GM19043 (cell line): ENCODE results near the gene CD300LG.
"Not testable (repeated sequence)": the region's sequence is repeated elsewhere in the genome, so short reads cannot be mapped to it uniquely, and the experiment has no call there.

Experiments used
- ATAC-seq: cut with Tn5 transposase; IDR thresholded peaks from one replicate; pipeline ENCODE4 v1.9.1; 2021; ENCODE audit warnings: low read depth; ENCODE audit not compliant: unreplicated experiment

Gene CD300LG

DNA sequence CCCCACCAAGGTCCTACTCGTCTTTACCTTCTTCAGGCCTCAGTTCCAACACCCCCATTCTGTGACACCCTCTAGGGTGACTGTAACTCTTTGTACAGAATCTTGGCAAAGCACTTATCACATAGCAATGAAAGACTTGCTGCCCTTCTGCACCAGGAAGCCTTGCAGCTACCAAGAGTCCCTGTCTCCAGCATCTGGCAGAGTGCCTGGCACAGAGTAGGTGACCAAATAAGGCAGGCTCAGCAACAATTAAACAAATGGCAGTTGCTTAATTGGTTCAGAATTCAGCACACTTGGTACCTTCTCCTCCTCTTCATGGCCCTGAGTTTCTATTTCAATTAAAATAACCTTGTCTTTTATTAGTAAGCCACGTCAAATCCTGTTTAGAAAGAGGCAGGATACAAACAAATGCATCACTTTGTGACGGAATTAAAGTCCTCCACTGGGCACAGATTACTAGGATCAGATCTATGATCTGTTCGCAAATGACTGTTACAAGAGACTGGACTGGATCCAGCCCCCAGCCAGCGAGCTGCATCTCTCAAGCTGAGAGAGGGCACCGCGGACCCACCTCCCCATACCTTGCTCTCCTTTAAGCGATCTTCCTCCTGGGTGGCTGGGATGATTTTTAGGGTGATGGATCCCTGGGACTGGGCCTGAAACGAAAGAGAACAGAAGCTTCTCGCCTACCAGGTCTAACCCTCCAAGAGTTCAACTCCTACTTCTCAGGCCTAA lies 23.5 kb upstream of the CD300LG start:
- ATAC-seq = no peak

DNA sequence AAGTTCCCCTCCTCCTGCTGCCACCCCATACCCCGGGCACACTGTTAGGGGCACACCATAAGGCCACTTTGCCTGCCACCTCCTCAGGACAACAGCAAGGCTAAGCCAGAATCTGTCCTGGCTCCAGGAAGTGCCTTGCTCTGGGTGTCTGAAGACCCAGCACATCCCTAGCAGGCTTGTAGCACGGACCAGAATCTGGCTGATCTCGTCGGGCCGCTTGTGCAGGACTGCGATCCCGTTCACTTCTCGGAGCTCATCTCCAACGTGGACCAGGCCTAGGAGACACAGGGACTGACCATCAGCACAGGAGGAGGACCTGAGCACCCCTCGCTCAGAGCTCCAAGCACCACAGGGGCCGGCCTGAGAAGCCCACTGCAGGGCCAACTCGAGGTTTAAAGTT lies 21.4 kb upstream of the CD300LG start:
- no peak for ATAC-seq

DNA sequence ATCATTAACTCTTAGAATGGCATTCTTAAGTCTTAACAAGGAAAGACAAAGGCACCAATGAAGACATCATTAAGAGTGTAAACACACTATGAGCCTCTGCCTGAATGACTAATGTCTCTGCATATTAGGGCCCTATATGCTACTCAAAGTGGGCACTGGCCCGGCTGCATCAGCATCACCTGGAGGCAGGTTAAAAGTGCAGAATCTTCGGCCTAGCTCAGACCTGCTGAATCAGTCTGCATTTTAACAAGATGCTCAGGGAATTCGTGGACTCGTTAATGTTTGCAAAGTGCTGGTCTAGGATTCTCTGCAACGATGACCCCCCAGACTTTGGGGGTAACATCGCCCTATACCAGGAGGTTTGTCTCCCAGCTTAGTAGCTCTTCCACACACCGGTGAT lies 20.8 kb upstream of the CD300LG start:
- ATAC-seq = no peak

- ATAC-seq = no peak
Observed at GRCh38 chr17:43827596-43827995, 19.4 kb upstream of the CD300LG start.

DNA sequence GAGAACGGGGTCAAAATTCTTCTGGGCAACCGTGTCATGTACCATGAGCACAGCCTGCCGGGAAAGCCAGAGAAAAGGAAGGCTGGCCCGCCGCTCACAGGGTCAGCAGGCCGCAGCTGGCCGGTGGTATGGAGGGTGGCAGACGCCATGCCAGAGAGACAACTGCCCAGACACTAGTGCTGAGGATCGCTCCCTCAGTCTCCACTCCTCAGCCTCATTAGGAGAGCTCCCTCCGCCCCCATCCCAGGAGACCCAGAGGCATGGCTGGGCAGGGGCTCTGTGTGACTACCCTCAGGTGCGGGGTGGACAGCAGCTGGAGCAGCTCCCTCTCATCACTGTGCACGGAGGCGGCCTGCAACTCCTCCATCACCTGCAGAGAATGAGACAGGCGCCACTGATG lies 17.2 kb upstream of the CD300LG start:
- no peak for ATAC-seq

DNA sequence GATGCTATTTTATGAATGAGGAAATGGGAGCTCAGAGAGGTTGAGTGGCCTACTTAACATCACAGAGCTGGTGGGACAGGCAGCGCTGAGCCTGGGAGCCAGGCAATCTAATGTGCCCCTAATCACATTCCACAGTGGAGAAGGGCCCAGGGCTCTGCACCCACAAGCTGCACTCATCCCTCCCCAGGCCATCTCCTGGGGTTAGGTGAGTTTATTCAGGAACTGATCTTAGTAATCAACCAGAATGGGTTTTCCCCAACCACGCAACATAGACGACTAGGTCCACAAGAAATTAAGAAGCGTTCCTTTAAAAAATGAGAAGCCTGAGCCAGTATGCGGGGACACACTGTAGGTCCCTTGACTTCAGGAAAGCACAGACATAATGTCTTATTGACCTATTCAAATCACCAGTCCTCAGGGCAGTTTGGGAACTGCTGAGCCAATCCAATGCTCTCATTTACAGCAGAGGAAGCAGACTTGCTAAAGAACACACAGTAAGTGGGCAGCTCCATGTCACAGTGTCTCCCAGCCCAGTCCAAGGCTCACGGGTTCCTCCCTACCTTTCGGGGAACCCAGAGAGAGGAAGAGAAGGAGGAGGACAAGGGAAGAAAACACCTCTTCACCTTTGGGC lies 16.4 kb upstream of the CD300LG start:
- no peak for ATAC-seq

DNA sequence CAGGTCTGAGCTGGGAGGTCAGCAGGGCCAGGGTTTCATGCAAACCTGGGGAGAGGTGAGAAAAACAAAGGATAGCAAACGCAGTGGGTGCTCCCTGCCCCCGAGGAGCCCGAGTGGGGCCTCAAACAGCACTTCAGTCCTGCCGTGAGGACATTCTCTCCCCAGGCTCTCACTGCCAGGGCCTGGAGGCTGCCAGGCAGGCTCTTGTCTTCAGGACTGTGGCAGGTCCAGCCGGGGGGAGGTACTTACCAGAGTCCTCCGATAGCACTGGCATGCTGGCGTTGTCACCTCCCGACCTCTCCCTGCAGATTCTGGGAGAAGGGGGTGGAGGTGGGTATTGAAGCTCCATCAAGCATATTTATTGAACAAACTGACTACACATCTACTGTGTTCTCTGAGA lies 15.3 kb upstream of the CD300LG start:
- ATAC-seq = no peak

DNA sequence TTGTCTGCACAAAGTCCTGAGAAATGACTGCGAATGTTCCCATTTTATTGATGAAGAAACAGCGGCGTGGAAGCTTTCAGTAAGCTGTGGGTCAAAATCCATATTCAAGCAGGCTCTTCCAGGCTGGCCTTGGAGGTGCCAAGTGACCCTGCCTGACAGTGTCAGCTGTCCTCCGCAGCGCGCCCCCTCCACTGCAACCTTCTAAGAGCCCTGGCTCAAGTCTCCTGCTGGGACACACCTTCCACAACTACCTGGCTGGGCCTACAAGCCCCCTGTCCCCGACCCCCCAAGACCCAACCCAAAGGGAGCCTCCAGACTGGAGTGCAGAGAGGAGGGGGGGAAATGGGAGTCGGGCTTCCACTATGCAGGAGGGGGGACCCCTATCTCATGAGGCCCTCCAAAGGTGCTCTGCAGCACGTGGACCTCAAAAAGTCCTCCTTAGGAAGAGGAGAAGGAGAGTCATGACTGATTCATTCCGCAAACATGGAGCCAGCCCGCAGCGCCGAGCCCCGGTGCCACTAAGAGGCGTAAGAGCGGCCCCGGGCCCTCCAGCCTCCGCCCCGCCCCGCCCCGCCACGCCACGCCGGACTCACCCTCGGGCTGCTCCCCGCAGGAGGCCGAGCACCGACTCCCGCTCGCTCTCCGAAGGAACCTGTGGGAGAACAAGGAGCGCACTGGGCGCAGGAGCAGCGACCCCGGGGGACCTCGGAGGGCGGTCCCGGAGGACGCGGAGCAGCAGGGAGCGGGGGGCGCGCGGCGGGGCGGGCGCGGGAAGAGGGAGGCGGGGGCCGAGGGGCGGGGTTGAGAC lies 14.6 kb upstream of the CD300LG start:
- no peak for ATAC-seq

DNA sequence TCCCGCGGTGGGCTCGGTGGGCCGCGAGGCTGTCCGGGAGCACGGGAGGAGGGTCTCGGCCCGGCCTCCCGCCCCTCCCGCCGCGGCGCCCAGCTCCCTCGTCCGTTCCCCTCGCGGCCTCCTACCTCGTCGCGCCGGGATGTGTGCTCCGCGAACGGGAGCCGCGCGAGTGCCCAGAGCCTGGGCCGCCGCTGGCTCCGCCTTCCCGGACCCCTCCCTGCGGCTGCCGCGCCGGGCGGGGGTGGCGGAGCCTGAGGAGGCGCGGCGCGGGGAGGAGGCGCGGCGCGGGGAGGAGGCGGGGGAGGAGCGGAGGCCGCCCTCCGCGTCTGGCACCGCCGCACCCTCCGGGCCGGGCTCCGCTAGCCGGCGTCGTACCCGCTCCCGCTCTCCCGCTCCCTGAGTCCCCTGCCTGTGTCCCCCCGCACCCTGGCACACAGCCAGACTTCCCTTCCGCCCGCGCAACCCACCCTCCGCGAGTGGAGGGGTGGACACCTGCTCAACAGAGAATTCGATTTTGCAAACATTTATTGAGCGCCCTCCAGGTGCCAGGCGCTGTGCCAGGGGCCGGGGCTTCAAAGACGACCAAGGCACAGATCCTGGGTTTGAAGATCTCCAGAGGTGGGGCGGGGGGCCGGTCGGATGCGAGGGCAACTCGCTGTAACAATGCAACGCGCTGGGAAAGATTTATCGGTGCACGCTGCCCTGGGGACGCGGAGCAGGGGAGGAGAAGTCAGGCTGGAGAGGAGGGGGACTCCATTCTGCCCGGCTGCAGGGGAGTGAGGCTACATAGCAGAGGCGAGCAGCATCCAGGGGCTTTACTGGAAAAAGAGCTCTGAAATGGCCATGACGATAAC lies 13.8 kb upstream of the CD300LG start, which contains the start of gene MPP3:
Gene MPP3, minus strand, starts transcription at position 171 of the 854 bp plus-strand sequence. CDS start 1,240 bp downstream, outside the sequence.
- ATAC-seq = no peak

GRCh38 chr17:43834106-43834505 lies 12.9 kb upstream of the CD300LG start:
- no peak for ATAC-seq

DNA sequence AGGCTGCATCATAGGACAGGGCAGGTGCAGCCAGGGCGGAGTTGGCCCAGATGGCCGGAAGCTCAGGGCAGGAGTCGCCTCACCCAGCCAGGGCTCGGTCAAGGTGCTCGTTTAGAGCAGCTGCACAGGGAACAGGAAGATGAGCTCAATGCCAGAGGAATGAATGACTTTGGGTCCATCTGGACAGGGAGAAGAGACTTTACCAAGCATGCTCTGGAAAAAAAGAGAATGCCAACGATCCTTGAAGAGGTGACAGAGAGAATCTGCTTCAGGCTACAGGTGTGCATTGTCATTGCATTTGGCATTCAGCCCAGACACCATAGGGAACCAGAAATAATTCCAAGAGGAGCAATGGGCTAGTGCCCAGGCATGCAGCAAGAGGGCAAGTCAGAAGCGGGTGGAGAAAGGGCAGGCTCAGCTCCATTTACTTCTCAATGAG lies 7.3 kb upstream of the CD300LG start:
- no peak for ATAC-seq

DNA sequence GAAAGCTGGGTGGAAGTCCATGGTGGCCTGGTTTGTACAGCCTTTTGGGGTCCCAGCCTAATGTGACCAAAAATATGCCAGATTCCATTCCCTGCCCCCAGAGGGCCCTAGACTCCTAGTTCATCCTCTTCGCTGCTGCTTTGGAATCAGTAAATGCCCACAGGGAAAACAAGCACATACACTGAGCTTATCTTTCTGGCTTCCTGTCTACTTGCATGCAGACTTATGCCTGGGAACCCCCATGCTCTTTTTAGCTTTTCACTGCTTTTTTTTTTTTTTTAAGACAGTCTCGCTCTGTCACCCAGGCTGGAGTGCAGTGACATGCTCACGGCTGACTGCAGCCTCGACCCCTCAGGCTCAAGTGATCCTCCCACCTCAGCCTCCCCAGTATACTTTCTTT lies 6.2 kb upstream of the CD300LG start:
- ATAC-seq = no peak

DNA sequence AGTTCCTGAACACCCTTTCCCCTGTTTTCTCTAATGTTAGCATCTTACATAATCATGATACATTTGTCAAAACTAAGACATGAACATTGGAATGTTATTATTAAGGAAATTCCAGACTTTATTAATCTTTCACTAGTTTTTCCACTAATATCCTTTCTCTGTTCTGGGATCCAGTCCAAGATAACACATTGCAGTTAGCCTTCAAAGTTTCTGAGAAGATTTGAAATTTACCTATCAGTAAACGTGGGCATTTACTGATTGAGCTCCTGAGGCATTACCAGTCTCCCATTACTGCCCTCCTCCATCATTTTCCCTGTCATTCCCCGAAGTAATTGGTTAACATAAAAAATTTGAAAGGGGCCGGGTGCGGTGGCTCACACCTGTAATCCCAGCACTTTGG lies 5.7 kb upstream of the CD300LG start:
- no peak for ATAC-seq

DNA sequence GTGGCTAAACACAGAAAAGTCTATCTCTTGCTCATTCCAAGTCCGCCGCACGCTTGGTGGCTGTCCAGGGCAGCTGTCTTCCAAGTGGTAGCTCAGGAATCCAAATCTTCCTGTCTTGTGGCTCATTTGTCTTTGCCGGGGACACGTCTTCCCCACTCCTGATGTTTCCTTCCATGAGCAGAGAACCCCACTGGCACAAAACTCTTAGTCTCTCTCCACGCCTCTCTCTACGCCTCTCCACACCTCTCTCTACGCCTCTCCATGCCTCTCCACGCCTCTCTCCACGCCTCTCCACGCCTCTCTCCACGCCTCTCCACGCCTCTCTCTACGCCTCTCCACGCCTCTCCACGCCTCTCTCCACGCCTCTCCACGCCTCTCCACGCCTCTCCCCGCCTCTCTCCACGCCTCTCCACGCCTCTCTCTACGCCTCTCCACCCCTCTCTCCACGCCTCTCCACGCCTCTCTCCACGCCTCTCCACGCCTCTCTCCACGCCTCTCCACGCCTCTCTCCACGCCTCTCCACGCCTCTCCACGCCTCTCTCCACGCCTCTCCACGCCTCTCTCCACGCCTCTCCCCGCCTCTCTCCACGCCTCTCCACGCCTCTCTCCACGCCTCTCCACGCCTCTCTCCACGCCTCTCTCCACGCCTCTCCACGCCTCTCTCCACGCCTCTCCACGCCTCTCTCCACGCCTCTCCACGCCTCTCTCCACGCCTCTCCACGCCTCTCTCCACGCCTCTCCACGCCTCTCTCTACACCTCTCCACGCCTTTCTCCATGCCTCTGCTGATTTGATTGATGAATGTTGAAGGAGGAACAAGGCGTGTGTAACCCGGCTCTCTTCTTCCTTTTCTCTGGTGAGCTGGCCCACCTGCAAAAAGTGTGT lies 4.6 kb upstream of the CD300LG start:
- not testable (repeated sequence) for ATAC-seq

DNA sequence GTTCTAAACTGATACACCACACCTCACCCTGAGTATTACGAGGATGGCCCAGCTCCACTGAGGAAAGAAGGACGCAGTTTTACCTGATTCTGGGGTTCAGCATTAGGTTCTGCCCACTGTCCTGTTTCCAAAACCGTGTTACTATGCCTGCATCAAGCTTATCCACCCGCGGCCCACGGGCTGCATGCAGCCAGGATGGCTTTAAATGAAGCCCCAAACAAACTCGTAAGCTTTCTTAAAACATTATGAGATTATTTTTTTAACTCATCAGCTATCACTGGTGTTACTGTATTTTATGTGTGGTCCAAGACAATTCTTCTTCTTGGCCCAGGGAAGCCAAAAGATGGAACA lies 4.0 kb upstream of the CD300LG start:
- ATAC-seq = no peak

- ATAC-seq = no peak
Observed at GRCh38 chr17:43844241-43844640, 2.7 kb upstream of the CD300LG start.

GRCh38 chr17:43845766-43846165 lies 1.2 kb upstream of the CD300LG start:
- ATAC-seq = no peak

DNA sequence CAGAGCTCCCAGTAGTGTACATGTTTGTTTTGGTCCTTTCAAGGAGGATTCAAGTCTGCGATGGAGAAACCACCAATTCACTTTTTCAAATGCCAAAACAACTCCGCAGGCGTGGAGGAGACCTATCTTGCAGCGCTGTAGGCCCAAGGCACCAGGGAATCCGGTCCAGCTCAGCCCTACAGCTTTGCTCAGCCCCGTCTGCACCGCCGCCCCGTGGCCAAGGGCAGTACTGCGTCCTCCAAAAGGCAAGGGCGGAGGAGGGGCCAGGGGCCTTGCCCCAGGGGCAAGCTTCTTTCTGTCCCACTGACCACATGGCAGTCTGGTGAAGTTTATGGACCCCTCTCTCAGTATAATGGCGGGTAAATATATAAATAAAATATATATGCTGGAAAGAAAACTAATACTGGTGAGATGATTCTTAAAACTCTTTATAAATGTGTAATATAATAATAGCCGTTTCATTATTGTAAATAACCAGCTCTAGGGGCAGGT lies 709 bp upstream of the CD300LG start:
- ATAC-seq = no peak

- ATAC-seq = no peak
Observed at GRCh38 chr17:43848601-43849000, 1.6 kb downstream of the CD300LG start.
